K562 (cell line): ENCODE results near the gene MYO16. TPM values are rescaled to one million over a fixed set of nuclear protein-coding genes. Genes with fewer than 3 reads are reported as not detected.

Experiments used
- ATAC-seq: fragments of 200-7000 bp; cut with Tn5 transposase; 3 replicates; pipeline ENCODE4 v1.9.1; 2020; ENCODE audit warnings: moderate library complexity
- BruUV-seq: library from RNA; stranded (reverse); fragments of 400-500 nt; replicated peaks from 2 replicates; lab custom pipeline; 2021; lab: Mats Ljungman, UMichigan
- CTCF ChIA-PET: fragments of 300-600 bp; formaldehyde crosslinking; extraction: SDS; loops from one replicate; lab custom pipeline; 2021; ENCODE audit warnings: low intra/inter-chr PET ratio; lab: Yijun Ruan, JAX
- POLR2A ChIA-PET: fragments of 300-600, 350-650 bp; sonication (Branson Sonifier 250); formaldehyde crosslinking; extraction: SDS; loops from one replicate; lab custom pipeline; 2021; ENCODE audit warnings: antibody characterized with exemption, inconsistent platforms; lab: Yijun Ruan, JAX
- DNase-seq, 4 experiments: peaks; one replicate each; pipeline versions ENCODE4 v3.0.0 to v3.0.0-alpha.2; 2011 to 2018; ENCODE audit warnings: low spot score in 3 of 4, mixed read lengths in 3 of 4; ENCODE audit errors: extremely low read depth in 1 of 4
- FAIRE-seq: peaks from 2 replicates; lab custom pipeline; 2011; peaks lifted over from hg19 to GRCh38; lab: Jason Lieb, UNC
- H2AFZ ChIP-seq: 2 replicates; pipeline ENCODE4 v1.6.0; 2011; ENCODE audit warnings: low read depth, low read length, control low read depth, inconsistent platforms
- H3K27ac ChIP-seq: fragments of 200-600 bp; 3 replicates; pipeline ENCODE4 v1.8.0; 2011; ENCODE audit warnings: low read depth, mild to moderate bottlenecking, control low read depth, inconsistent platforms, low read length, moderate library complexity, mixed read lengths; ENCODE audit errors: extremely low read depth
- H3K27me3 ChIP-seq, 2 experiments: fragments of 300-600 bp in 1 of 2; 2 replicates in 1 of 2; 3 replicates in 1 of 2; pipeline versions ENCODE4 v1.6.0 to v1.8.0; 2011; ENCODE audit warnings: inconsistent platforms in 2 of 2, low read length in 2 of 2, mild to moderate bottlenecking in 1 of 2, mixed read lengths in 1 of 2, moderate library complexity in 1 of 2; ENCODE audit not compliant: control insufficient read depth in 2 of 2, insufficient read depth in 2 of 2
- H3K36me3 ChIP-seq: fragments of 300-600 bp; 3 replicates; pipeline ENCODE4 v1.8.0; 2011; ENCODE audit warnings: mild to moderate bottlenecking, low read length, inconsistent platforms; ENCODE audit not compliant: control insufficient read depth, insufficient read depth
- H3K4me1 ChIP-seq, 2 experiments: fragments of 200-600 bp in 1 of 2; replicated peaks in 1 of 2; 2 replicates in 1 of 2; 3 replicates in 1 of 2; pipeline versions ENCODE4 v1.5.1 to v1.8.0; 2011; ENCODE audit warnings: inconsistent platforms in 2 of 2, low read length in 2 of 2, mild to moderate bottlenecking in 1 of 2, mixed read lengths in 1 of 2, moderate library complexity in 1 of 2; ENCODE audit not compliant: control insufficient read depth in 2 of 2, insufficient read depth in 2 of 2
- H3K4me2 ChIP-seq: 2 replicates; pipeline ENCODE4 v1.6.1; 2011; ENCODE audit warnings: low read length, control low read depth, inconsistent platforms, mixed read lengths; ENCODE audit not compliant: insufficient read depth
- H3K4me3 ChIP-seq: fragments of 200-600 bp; sonication (generic), shearing (Covaris generic); 2 replicates; pipeline ENCODE4 v1.5.1; 2016; ENCODE audit warnings: control low read depth, inconsistent platforms
- H3K79me2 ChIP-seq: fragments of 200-600 bp; 3 replicates; pipeline ENCODE4 v1.8.0; 2011; ENCODE audit warnings: low read length, inconsistent platforms; ENCODE audit not compliant: control insufficient read depth, insufficient read depth
- H3K9ac ChIP-seq, 2 experiments: 2 replicates each; pipeline versions ENCODE4 v1.6.0 to v1.6.1; 2011; ENCODE audit warnings: low read depth in 2 of 2, low read length in 2 of 2, control low read depth in 1 of 2, inconsistent platforms in 1 of 2, mild to moderate bottlenecking in 1 of 2, mixed read lengths in 1 of 2; ENCODE audit not compliant: insufficient read depth in 1 of 2
- H3K9me1 ChIP-seq: one replicate; pipeline ENCODE4 v1.6.0; 2011; ENCODE audit warnings: inconsistent platforms, mild to moderate bottlenecking, low read length, moderate library complexity; ENCODE audit not compliant: control insufficient read depth, insufficient read depth
- H3K9me3 ChIP-seq: replicated peaks from 2 replicates; pipeline ENCODE4 v1.5.1; 2011; ENCODE audit warnings: low read depth, low read length, inconsistent platforms; ENCODE audit not compliant: control insufficient read depth, insufficient read depth
- H4K20me1 ChIP-seq: replicated peaks from 2 replicates; pipeline ENCODE4 v1.6.1; 2011; ENCODE audit warnings: low read length, inconsistent platforms, mixed read lengths; ENCODE audit not compliant: control insufficient read depth, insufficient read depth
- C11orf30 ChIP-seq: fragments of 450-650 bp; IDR thresholded peaks from 2 replicates; pipeline ENCODE4 v1.6.1; 2016; ENCODE audit warnings: low read depth, mild to moderate bottlenecking
- ESRRA ChIP-seq: fragments of 450-650 bp; IDR thresholded peaks from 2 replicates; pipeline ENCODE4 v1.6.1; 2014; ENCODE audit warnings: low read depth, mild to moderate bottlenecking, moderate library complexity, borderline replicate concordance
- FOXJ3 ChIP-seq: sonication (generic); formaldehyde crosslinking; IDR thresholded peaks from 2 replicates; pipeline ENCODE4 v1.4.0; 2020; ENCODE audit warnings: mild to moderate bottlenecking, missing genetic modification reagents
- GTF2F1 ChIP-seq: IDR thresholded peaks from 2 replicates; pipeline ENCODE4 v1.6.1; 2011; ENCODE audit warnings: low read depth, low read length, improper control_type of control experiment
- HDGF ChIP-seq: fragments of 450-650 bp; IDR thresholded peaks from 2 replicates; pipeline ENCODE4 v1.6.1; 2016
- HES1 ChIP-seq: fragments of 450-650 bp; IDR thresholded peaks from 2 replicates; pipeline ENCODE4 v1.6.1; 2016; ENCODE audit warnings: low read depth, mild to moderate bottlenecking, moderate library complexity
- IRF9 ChIP-seq: fragments of 450-650 bp; IDR thresholded peaks from 2 replicates; pipeline ENCODE4 v1.6.1; 2016; ENCODE audit warnings: missing biosample characterization, missing genetic modification characterization
- MBD1 ChIP-seq: fragments of 250-450 bp; sonication (Bioruptor Pico); IDR thresholded peaks from 2 replicates; pipeline ENCODE4 v1.8.0; 2022; ENCODE audit warnings: inconsistent platforms
- MNT ChIP-seq, 2 experiments: fragments of 450-650 bp; conservative IDR thresholded peaks; 2 replicates each; pipeline ENCODE4 v1.6.1; 2017; ENCODE audit warnings: mild to moderate bottlenecking in 2 of 2, moderate library complexity in 2 of 2
- NBN ChIP-seq: fragments of 450-650 bp; IDR thresholded peaks from 2 replicates; pipeline ENCODE4 v1.6.1; 2016; ENCODE audit warnings: low read depth, mild to moderate bottlenecking
- NFE2L1 ChIP-seq: fragments of 450-650 bp; IDR thresholded peaks from 2 replicates; pipeline ENCODE4 v1.6.1; 2016; ENCODE audit warnings: missing genetic modification characterization, low read depth, mild to moderate bottlenecking, missing compliant biosample characterization, moderate library complexity, borderline replicate concordance
- TAF15 ChIP-seq: fragments of 200-400 bp; formaldehyde crosslinking; IDR thresholded peaks from 2 replicates; pipeline ENCODE4 v1.6.1; 2017; ENCODE audit warnings: mild to moderate bottlenecking, low read depth, low read length, moderate library complexity
- TARDBP ChIP-seq: fragments of 450-650 bp; IDR thresholded peaks from 2 replicates; pipeline ENCODE4 v1.6.1; 2016
- ZNF707 ChIP-seq: fragments of 250-450 bp; sonication (Bioruptor Pico); conservative IDR thresholded peaks from 2 replicates; pipeline ENCODE4 v1.8.0; 2022; ENCODE audit warnings: inconsistent platforms, mild to moderate bottlenecking, moderate library complexity
- WGBS: fragments of 100-300 bp; shearing (Covaris generic); methylation state at CpG from one replicate; pipeline ENCODE4 v1.1.6; 2016; ENCODE audit warnings: low coverage, mixed read lengths; ENCODE audit not compliant: insufficient coverage; ENCODE audit errors: missing lambda C conversion rate; 5-methylcytosine and 5-hydroxymethylcytosine counted together
- in situ Hi-C: fragments of 300-500 bp; cut with MboI; formaldehyde crosslinking; loops from 4 replicates; pipeline ENCODE4 v1.15.0; 2018; ENCODE audit warnings: inconsistent platforms, mixed read lengths
- intact Hi-C: fragments of 100-400 bp; cut with micrococcal nuclease; formaldehyde crosslinking; loops from 2 replicates; pipeline ENCODE4 v1.14.2; 2022
- polyA plus RNA-seq, 8 experiments: library from polyadenylated mRNA; depleted of rRNA in 4 of 8; stranded (reverse) in 5 of 8; unstranded in 3 of 8; fragments of >200 nt; fragmentation: Nextera tagmentation in 2 of 8; fragmentation: Illumina TruSeq in 1 of 8; extraction: Ambion mirVana in 2 of 8; extraction: Trizol in 1 of 8; gene quantifications; 2 replicates each; pipeline versions ENCODE4 v1.2.1 to v1.2.3, GENCODE V29; 2011 to 2014; ENCODE audit warnings: inconsistent platforms in 1 of 8, missing spikeins in 1 of 8
- total RNA-seq, 7 experiments: library from RNA; depleted of rRNA in 6 of 7; stranded (reverse); fragments of >200 nt in 6 of 7; fragmentation: Illumina TruSeq in 2 of 7; extraction: Trizol in 2 of 7; gene quantifications; 2 replicates each; pipeline versions ENCODE4 v1.2.1 to v1.2.3, GENCODE V29; 2011 to 2021; ENCODE audit warnings: low replicate concordance in 1 of 7

Gene MYO16
- total and polyA plus RNA-seq, 9 of the 15 experiments (the other 6 are each of a cell fraction or from before 2014, with no cell fraction given) = 4.3 to 45.7 (median 12.1) TPM

GRCh38 chr13:109110159-109110558, 480.7 kb downstream of the MYO16 start (continued):
- TF ChIP-seq HES1 = no peak
- TF ChIP-seq GTF2F1 = no peak
- TF ChIP-seq TAF15 = no peak
- no peak for TF ChIP-seq NBN
- TF ChIP-seq HDGF = no peak

- H3K9ac ChIP-seq = no peak overlapping the region
- ChIA-PET CTCF (no interaction called here), POLR2A (no interaction called here)
- no peaks in the 10 kb centered on the region for H3K36me3 ChIP-seq
- H3K27me3 ChIP-seq = no peaks in the 10 kb centered on the region
- intact Hi-C loops = no loop called here
- no peak overlapping the region for H3K27ac ChIP-seq
- 9% methylated on average over 1 of the region's 1 CpG for WGBS
- no TSS peak for BruUV-seq
- in situ Hi-C loops = no loop called here
- H3K79me2 ChIP-seq = no peaks in the 10 kb centered on the region
- no peak for ATAC-seq
- no peak overlapping the region for H2AFZ ChIP-seq
- no peak overlapping the region for H3K4me2 ChIP-seq
- no peak for FAIRE-seq
- H4K20me1 ChIP-seq = no peaks in the 10 kb centered on the region
- H3K4me3 ChIP-seq = no peak overlapping the region
- H3K4me1 ChIP-seq = no peaks in the 10 kb centered on the region
- H3K9me1 ChIP-seq = no peaks in the 10 kb centered on the region
- no peak for DNase-seq
- H3K9me3 ChIP-seq = no peaks in the 10 kb centered on the region
- TF ChIP-seq FOXJ3 (no peak), MBD1 (CRISPR knock-in tag) (no peak), ESRRA (no peak), IRF9 (no peak), NFE2L1 (tag) (no peak), ZNF707 (no peak), MNT (conservative IDR thresholded peaks at IDR 0.05) (no peak), C11orf30 (no peak), TARDBP (no peak)
Measured at GRCh38 chr13:109111141-109111540, 481.7 kb downstream of the MYO16 start.
